BJ (cell line): ENCODE results near the gene PTPN21. TPM values are rescaled to one million over a fixed set of nuclear protein-coding genes. Genes with fewer than 3 reads are reported as not detected.

ENCODE experiments used
- CTCF ChIA-PET: fragments of 350-600 bp; formaldehyde crosslinking; extraction: SDS; loops from one replicate; lab custom pipeline; 2021; ENCODE audit warnings: antibody characterized with exemption, inconsistent platforms; lab: Yijun Ruan, JAX
- POLR2A ChIA-PET: fragments of 300-600 bp; sonication (Branson Sonifier 250); formaldehyde crosslinking; extraction: SDS; loops from one replicate; lab custom pipeline; 2021; ENCODE audit warnings: antibody characterized with exemption; lab: Charles Lee
- DNase-seq: peaks from one replicate; pipeline ENCODE4 v3.0.0-alpha.2; 2011; ENCODE audit warnings: low read depth
- H3K27me3 ChIP-seq: 2 replicates; pipeline ENCODE4 v1.6.0; 2011; ENCODE audit warnings: low read length; ENCODE audit not compliant: control insufficient read depth, insufficient read depth
- H3K36me3 ChIP-seq: 2 replicates; pipeline ENCODE4 v1.5.1; 2011; ENCODE audit warnings: low read length; ENCODE audit not compliant: control insufficient read depth, insufficient read depth
- H3K4me3 ChIP-seq: 2 replicates; pipeline ENCODE4 v1.5.1; 2011; ENCODE audit warnings: low read depth, mild to moderate bottlenecking, control low read depth, low read length
- CTCF ChIP-seq: IDR thresholded peaks from 2 replicates; pipeline ENCODE4 v1.5.1; 2011; ENCODE audit warnings: low read depth, mild to moderate bottlenecking, control low read depth, inconsistent platforms, low read length, moderate library complexity; ENCODE audit not compliant: insufficient read depth
- polyA plus RNA-seq: library from polyadenylated mRNA; depleted of rRNA; stranded (reverse); fragments of >200 nt; gene quantifications from 2 replicates; pipeline ENCODE4 v1.2.3, GENCODE V29; 2011

PTPN21 gene
- polyA plus RNA-seq, 1 experiment = 9.1 TPM

GRCh38 chr14:88490168-88490567, 64.6 kb downstream of the PTPN21 start:
- no peak for DNase-seq
- ChIA-PET POLR2A (no interaction called here), CTCF (interaction anchor here (1.3 to 1.6 kb wide), 2 partner anchors 12 to 70 kb away, joined by 4 to 12 read pairs; no protein-coding TSS in a partner anchor)
- no peaks in the 10 kb centered on the region for H3K27me3 ChIP-seq
- H3K4me3 ChIP-seq = no peak overlapping the region
- peaks cover 17% of the 10 kb centered on the region for H3K36me3 ChIP-seq
- no peak for TF ChIP-seq CTCF

GRCh38 chr14:88488897-88489296, 65.9 kb downstream of the PTPN21 start:
- DNase-seq = no peak
- Histone ChIP-seq H3K36me3 (peaks cover 13% of the 10 kb centered on the region), H3K27me3 (no peaks in the 10 kb centered on the region), H3K4me3 (no peak overlapping the region)
- ChIA-PET POLR2A (no interaction called here), CTCF (interaction anchor here (1.3 to 1.6 kb wide), 2 partner anchors 11 to 71 kb away, joined by 4 to 12 read pairs; no protein-coding TSS in a partner anchor)
- no peak for TF ChIP-seq CTCF

- ChIA-PET POLR2A (no interaction called here), CTCF (no interaction called here)
- peaks cover 9% of the 10 kb centered on the region for H3K36me3 ChIP-seq
- DNase-seq = no peak
- no peak for TF ChIP-seq CTCF
- no peaks in the 10 kb centered on the region for H3K27me3 ChIP-seq
- H3K4me3 ChIP-seq = no peak overlapping the region
These were observed 66.7 kb downstream of the PTPN21 start for GRCh38 chr14:88488081-88488480.

- POLR2A ChIA-PET = no interaction called here
- no peak for DNase-seq
- H3K36me3 ChIP-seq = peaks cover 16% of the 10 kb centered on the region
- H3K4me3 ChIP-seq = no peak overlapping the region
- H3K27me3 ChIP-seq = no peaks in the 10 kb centered on the region
- CTCF ChIA-PET = interaction anchor here (1.3 to 1.7 kb wide), 2 partner anchors 9 to 77 kb away, joined by 4 read pairs; no protein-coding TSS in a partner anchor
- no peak for TF ChIP-seq CTCF
These were observed 72.3 kb downstream of the PTPN21 start for GRCh38 chr14:88482524-88482923.

- DNase-seq = no peak
- Histone ChIP-seq H3K36me3 (peaks cover 16% of the 10 kb centered on the region), H3K4me3 (no peak overlapping the region), H3K27me3 (no peaks in the 10 kb centered on the region)
- no peak for TF ChIP-seq CTCF
- POLR2A ChIA-PET = interaction anchor here (0.5 kb wide), 1 partner anchor 16 kb away, joined by 3 read pairs; no protein-coding TSS in a partner anchor
- CTCF ChIA-PET = interaction anchor here (1.3 to 1.7 kb wide), 2 partner anchors 10 to 77 kb away, joined by 4 read pairs; no protein-coding TSS in a partner anchor
These were observed 73.0 kb downstream of the PTPN21 start for GRCh38 chr14:88481794-88482193.
